Jurkat, Clone E6-1 (cell line): ENCODE data around the gene SRMS.
A peak's percentile ranks its signal among the peaks of the same experiment; 100 is the strongest.
"Not testable (repeated sequence)": the region's sequence is repeated elsewhere in the genome, so short reads cannot be mapped to it uniquely, and the experiment has no call there.

Experiments used
- DNase-seq: peaks from one replicate; pipeline ENCODE4 v3.0.0-alpha.2; 2011; ENCODE audit warnings: low read depth, low spot score
- H3K4me3 ChIP-seq: 2 replicates; pipeline ENCODE4 v1.5.1; 2011; ENCODE audit warnings: mild to moderate bottlenecking, low read length, control low read depth, moderate library complexity

Gene SRMS

DNA sequence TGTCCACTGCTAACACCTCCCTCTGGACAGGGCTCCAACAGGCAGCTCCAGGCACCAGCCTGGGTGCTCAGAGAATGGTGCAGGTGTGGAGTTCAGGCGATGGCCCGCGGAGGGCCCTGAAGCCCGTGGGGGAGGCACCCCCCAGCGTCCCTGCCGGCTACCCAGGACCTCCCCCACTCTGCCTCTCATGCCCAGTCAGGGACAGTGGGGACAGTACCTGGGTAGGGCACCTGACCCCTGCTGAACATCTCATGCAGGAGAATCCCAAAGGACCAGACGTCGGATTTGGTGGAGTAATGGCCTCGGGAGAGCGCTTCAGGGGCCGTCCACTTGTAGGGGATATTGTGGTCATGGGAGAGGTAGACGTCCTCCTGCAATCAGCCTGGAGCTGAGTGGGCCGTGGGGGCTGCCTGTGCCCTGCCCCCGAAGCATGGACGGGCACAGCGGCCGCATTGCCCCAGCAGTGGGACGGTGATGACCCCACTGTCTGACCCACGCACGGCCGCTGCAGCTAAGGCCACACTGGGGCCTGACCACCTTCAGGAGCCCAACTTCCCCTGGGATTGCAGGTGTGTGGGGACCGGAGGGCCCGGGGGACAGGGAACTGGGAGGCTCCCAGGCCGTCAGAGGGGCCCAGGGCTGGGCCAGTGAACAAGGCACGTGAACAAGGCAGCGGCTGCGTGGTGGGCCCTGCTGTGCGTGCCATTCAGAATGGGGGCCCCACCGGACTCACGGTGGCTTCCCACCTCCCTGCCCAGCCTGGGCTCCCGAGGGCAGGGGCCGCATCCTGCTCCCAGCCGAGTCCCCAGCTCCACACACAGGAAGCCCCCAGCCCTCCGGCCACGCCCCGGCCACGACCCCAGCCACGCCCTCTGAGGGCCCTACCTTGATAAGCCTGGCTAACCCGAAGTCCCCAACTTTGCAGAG lies 17.4 kb downstream of the SRMS start:
- no peak overlapping the region for H3K4me3 ChIP-seq
- no peak for DNase-seq

DNA sequence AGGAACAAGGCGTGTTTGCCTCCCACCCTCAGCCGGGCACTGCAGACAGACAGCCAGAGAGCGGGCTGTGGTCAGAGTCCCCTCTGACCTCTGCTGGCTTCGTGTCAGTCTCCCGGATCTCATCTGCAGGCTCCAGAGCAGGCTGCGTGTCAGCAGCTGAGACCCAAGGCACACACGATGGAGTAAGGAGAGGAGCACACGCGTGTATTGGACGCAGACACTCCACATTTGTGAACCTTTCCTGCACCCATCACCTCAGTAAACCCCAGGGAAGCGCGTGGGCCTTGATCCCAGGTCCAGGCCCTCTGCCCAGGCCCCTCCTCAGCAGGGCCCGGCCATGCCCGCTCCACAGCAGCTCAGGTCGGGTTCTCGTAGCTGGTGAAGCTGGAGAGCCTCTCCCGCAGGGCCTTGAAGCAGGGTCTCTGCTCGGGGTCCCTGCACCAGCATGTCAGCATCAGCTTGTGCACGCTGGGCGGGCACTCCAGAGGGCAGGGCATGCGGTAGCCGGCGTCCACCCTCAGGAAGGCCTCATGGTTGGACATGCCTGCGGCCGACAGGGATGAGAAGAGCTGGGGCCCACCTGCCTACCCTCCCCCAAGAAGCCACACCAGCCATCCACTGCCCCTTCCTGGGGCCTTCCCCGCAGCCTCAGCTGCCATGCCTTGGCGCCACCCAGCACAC lies 18.2 kb downstream of the SRMS start:
- H3K4me3 ChIP-seq = no peak overlapping the region
- DNase-seq = no peak

DNA sequence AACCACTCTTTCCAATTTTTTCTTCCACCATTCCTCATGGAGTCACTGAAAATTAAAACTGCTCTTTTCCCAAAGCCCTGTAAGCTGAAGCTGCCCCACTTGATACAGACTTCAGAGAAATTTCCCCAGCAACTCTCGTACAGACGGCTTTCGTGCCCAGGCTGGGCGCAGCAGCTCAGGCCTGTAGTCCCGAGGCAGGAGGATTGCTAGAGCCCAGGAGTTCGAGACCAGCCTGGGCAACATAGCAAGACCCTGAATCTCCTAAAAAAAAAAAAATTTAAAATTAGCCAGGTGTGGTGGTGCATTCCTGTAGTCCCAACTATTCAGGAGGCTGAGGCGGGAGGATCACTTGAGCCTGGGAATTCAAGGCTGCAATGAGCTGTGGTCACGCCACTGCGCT lies 20.4 kb downstream of the SRMS start:
- no peak for DNase-seq
- no peak overlapping the region for H3K4me3 ChIP-seq

DNA sequence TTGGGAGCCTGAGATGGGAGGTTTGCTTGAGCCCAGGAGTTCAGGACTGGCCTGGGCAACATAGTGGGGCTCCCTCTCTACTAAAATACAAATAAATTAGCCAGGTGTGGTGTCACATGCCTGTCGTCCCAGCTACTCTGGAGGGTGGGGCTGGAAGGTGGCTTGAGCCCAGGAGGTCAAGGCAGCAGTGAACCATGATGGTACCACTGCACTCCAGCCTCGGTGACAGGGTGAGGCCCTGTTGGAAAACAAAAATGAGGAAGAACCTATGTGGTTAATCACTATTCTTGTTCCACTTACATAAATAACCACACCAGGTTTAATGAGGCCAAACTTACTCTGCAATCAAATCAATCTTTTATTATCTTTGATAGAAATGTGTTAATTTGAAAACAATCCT lies 21.6 kb downstream of the SRMS start:
- DNase-seq = no peak
- no peak overlapping the region for H3K4me3 ChIP-seq

GRCh38 chr20:63525185-63525584 lies 22.4 kb downstream of the SRMS start:
- H3K4me3 ChIP-seq = no peak overlapping the region
- no peak for DNase-seq

GRCh38 chr20:63522981-63523611 lies 24.5 kb downstream of the SRMS start:
- H3K4me3 ChIP-seq = no peak overlapping the region
- no peak for DNase-seq

DNA sequence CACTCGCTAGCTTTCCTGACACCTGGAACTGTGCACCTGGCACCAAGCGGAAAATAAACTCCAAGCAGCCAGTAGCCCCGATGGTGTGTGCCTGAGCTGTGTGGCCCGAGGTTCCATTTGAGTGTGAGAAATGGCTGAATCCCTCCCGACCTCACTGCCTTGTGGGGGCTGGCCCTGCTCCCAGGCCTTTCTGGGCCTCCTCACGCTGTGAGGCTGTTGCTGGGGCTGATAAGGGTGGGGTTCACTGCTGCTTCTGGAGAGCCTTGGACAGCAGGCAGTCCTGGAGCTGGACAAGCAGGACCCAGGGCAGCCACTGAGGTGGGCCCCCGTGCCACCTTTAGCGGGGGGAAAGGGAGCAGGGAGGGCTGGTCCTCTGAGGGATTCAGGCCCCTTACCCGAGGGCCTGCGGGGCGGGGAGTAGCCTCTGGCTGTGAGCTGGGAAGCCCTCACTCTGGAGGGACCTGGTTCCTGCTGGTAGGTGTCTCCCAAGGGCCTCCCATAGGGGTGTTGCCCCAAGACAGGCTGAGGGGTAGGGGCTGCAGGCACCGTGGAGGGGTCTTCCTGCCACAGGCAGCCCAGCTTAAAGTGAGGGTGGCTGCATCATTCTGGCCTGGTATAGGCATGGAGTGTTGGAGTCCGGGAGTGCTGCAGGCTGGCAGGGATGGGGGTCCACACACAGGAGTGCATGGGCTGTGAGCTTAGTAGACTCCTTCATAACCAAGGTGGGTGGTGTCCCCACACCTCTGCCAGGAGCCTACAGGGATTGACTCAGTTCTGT lies 25.3 kb downstream of the SRMS start:
- no peak for DNase-seq

DNA sequence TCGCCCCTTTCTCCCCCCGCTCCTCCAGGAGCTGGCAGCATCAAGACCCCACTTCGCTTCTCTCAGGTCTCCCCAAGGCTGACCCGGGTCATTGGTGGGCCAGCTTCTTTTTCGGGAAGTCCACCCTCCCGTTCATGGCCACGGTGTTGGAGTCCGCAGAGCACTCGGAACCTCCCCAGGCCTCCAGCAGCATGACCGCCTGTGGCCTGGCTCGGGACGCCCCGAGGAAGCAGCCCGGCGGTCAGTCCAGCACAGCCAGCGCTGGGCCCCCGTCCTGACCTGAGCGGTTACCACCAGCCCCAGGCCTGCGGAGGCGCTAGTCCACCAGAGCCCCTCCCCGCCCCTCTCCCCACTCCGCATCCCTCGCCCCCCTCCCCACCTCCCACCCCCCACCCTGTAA lies 25.9 kb downstream of the SRMS start:
- DNase-seq = no peak
- H3K4me3 ChIP-seq = peak overlapping the region; percentile 71

More for the DNA sequence above, 25.3 kb downstream of the SRMS start:
- no peak overlapping the region for H3K4me3 ChIP-seq

GRCh38 chr20:63520934-63521601 lies 26.5 kb downstream of the SRMS start:
- peak overlapping the region; percentile 71 for H3K4me3 ChIP-seq
- no peak for DNase-seq

- peak; percentile 53 for DNase-seq
- peak within 1 kb of the TSS; percentile 71 for H3K4me3 ChIP-seq
Observed at GRCh38 chr20:63520504-63520933, 27.0 kb downstream of the SRMS start, which contains the start of gene PPDPF. Gene PPDPF, plus strand, starts transcription at chr20:63520765. Its CDS starts 544 bp downstream, at chr20:63521309.

GRCh38 chr20:63519668-63520503 lies 27.7 kb downstream of the SRMS start:
- peak overlapping the region; percentile 71 for H3K4me3 ChIP-seq
- DNase-seq = no peak

- H3K4me3 ChIP-seq = peak overlapping the region; percentile 71
- no peak for DNase-seq
Observed at GRCh38 chr20:63518946-63519667, 28.4 kb downstream of the SRMS start.

DNA sequence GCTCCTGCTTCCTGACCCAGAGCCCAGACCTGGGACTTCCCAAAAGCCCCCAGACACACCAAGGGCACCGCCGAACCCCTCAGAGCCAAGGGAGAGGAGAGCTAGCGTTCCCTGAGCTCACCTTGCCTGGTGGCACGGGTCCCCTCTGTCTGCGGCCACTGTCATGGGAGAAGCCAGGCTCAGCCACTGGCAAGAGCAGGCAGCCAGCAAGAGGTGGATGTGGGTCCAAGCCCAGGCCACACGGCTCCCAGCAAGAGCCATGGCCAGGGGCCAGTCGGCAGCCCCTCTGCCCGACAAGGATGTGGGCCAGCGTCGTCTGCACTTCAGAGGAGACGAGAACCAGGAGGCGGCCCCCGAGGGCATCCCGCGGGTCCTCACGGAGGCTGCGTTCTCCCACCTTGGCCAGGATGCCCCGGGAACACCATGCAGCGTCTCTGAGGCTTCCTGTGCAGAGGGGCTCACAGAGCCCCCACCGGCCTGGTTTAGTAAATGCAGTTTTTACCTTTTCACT lies 29.1 kb downstream of the SRMS start:
- no peak for DNase-seq
- H3K4me3 ChIP-seq = no peak overlapping the region

- DNase-seq = no peak
- no peak overlapping the region for H3K4me3 ChIP-seq
Observed at GRCh38 chr20:63517376-63518309, 29.9 kb downstream of the SRMS start.

GRCh38 chr20:63514520-63514919 lies 33.0 kb downstream of the SRMS start:
- not testable (repeated sequence) for H3K4me3 ChIP-seq, DNase-seq

- DNase-seq = no peak
- H3K4me3 ChIP-seq = no peak overlapping the region
Observed at GRCh38 chr20:63513207-63513606, 34.3 kb downstream of the SRMS start.
